IMR-90 (cell line): Measurements from ENCODE around the gene KDM2B.

Experiments
- BHLHE40 ChIP-seq: fragments of 150-350 bp; IDR thresholded peaks from 2 replicates; pipeline ENCODE4 v1.6.1; 2016; ENCODE audit warnings: mild to moderate bottlenecking, low read depth, low read length
- MAZ ChIP-seq: IDR thresholded peaks from 2 replicates; pipeline ENCODE4 v1.6.1; 2012; ENCODE audit warnings: low read depth, mild to moderate bottlenecking, low read length, improper control_type of control experiment, moderate library complexity, borderline replicate concordance
- TF ChIP-seq, protein P1 (sequence below): conservative IDR thresholded peaks from 2 replicates; pipeline ENCODE4 v1.5.1; 2012; ENCODE audit warnings: mild to moderate bottlenecking, low read depth, low read length, improper control_type of control experiment

DNA sequence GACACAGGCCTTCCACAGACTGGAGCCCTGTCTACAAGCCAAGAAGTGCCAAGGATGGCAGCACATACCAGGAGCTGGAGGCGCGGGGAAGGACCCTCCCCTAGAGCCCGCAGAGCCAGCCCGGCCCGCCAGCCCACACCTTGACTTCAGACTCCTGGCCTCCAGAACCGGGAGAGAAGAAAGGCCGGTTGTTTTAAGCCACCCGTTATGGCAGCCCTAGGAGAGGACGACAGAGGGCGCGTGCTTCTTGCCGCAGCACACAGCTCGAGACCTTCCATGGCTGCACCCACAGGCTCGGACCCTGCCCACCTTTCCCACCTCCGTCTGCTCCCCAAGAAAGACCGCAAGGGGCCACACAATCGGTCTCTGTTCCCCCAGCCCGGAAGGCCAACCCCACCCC lies 127.2 kb downstream of the KDM2B start:
- TF ChIP-seq, protein P1, sequence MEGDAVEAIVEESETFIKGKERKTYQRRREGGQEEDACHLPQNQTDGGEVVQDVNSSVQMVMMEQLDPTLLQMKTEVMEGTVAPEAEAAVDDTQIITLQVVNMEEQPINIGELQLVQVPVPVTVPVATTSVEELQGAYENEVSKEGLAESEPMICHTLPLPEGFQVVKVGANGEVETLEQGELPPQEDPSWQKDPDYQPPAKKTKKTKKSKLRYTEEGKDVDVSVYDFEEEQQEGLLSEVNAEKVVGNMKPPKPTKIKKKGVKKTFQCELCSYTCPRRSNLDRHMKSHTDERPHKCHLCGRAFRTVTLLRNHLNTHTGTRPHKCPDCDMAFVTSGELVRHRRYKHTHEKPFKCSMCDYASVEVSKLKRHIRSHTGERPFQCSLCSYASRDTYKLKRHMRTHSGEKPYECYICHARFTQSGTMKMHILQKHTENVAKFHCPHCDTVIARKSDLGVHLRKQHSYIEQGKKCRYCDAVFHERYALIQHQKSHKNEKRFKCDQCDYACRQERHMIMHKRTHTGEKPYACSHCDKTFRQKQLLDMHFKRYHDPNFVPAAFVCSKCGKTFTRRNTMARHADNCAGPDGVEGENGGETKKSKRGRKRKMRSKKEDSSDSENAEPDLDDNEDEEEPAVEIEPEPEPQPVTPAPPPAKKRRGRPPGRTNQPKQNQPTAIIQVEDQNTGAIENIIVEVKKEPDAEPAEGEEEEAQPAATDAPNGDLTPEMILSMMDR = no peak
- TF ChIP-seq MAZ (no peak), BHLHE40 (no peak)
